ENCODE results near the gene MAD1L1. TPM values are rescaled to one million over a fixed set of nuclear protein-coding genes. Genes with fewer than 3 reads are reported as not detected.

The MAD1L1 gene
- total and polyA plus RNA-seq, 2 of the 13 experiments (the other 11 are each of a cell fraction or from before 2014, with no cell fraction given): 17.4 to 64.7 TPM

GRCh38 chr7:2241580-2242540 is 9.1 kb upstream of the MAD1L1 start, which contains the start of the genes MRM2 and NUDT1 (continued):
- peak; percentile 76 for TF ChIP-seq ZNF589 (CRISPR knock-in tag; conservative IDR thresholded peaks at IDR 0.05)
- TF ChIP-seq SP4 (CRISPR knock-in tag; IDR thresholded peaks at IDR 0.05): peak; percentile 93
- no peak for TF ChIP-seq ISX (CRISPR knock-in tag; conservative IDR thresholded peaks at IDR 0.05)
- TF ChIP-seq ZGPAT (CRISPR knock-in tag; IDR thresholded peaks at IDR 0.05): peak; percentile 72
- no peak for TF ChIP-seq ZNF253 (CRISPR knock-in tag; IDR thresholded peaks at IDR 0.05; ENCODE audit: borderline replicate concordance)
- no peak for TF ChIP-seq ZKSCAN5 (CRISPR knock-in tag; IDR thresholded peaks at IDR 0.05)
- TF ChIP-seq ZSCAN9 (CRISPR knock-in tag; IDR thresholded peaks at IDR 0.05; ENCODE audit: borderline replicate concordance): no peak
- TF ChIP-seq HDAC6 (IDR thresholded peaks at IDR 0.05; ENCODE audit: low read depth, low read length): no peak
- TF ChIP-seq PHF21A (CRISPR knock-in tag; IDR thresholded peaks at IDR 0.05): no peak
- no peak for TF ChIP-seq RXRB (CRISPR knock-in tag; IDR thresholded peaks at IDR 0.05; ENCODE audit: borderline replicate concordance)
- peak; percentile 94 for TF ChIP-seq YY1 (IDR thresholded peaks at IDR 0.05; ENCODE audit: insufficient read depth, insufficient replicate concordance, low read depth, low read length)
- TF ChIP-seq PRPF4 (IDR thresholded peaks at IDR 0.05; ENCODE audit: low read depth, low read length, poor library complexity, severe bottlenecking): no peak
- 0 out of 2 replicates have a peak, but pooled peaks have one; percentile 13 for TF ChIP-seq BRF2 (CRISPR knock-in tag; IDR thresholded peaks at IDR 0.05)
- 0 out of 2 replicates have a peak, but pooled peaks have one; percentile 15 for TF ChIP-seq ZNF256 (CRISPR knock-in tag; conservative IDR thresholded peaks at IDR 0.05)
- peak; percentile 47; the same call in 1 of the 2 replicates for TF ChIP-seq PRDM15 (CRISPR knock-in tag; IDR thresholded peaks at IDR 0.05)
- peak; percentile 67; the same call in 1 of the 2 replicates for TF ChIP-seq BCL3 (CRISPR knock-in tag; IDR thresholded peaks at IDR 0.05)
- no peak for TF ChIP-seq SNAI1 (CRISPR knock-in tag; IDR thresholded peaks at IDR 0.05; ENCODE audit: borderline replicate concordance)
- TF ChIP-seq ZNF274 (CRISPR knock-in tag; IDR thresholded peaks at IDR 0.05): peak; percentile 92
- TF ChIP-seq ZMAT5 (CRISPR knock-in tag; IDR thresholded peaks at IDR 0.05; ENCODE audit: borderline replicate concordance, low read depth): no peak
- no peak for TF ChIP-seq SMARCC2 (IDR thresholded peaks at IDR 0.05)
- no peak for TF ChIP-seq ATM (IDR thresholded peaks at IDR 0.05; ENCODE audit: borderline replicate concordance)

Data from HepG2 (cell line).